Pons (tissue), 1 donor: ENCODE data around the gene CTRL.

Experiments used
- DNase-seq: peaks from one replicate; pipeline ENCODE4 v3.0.0-alpha.2; 2016; ENCODE audit warnings: low spot score

Gene CTRL

DNA sequence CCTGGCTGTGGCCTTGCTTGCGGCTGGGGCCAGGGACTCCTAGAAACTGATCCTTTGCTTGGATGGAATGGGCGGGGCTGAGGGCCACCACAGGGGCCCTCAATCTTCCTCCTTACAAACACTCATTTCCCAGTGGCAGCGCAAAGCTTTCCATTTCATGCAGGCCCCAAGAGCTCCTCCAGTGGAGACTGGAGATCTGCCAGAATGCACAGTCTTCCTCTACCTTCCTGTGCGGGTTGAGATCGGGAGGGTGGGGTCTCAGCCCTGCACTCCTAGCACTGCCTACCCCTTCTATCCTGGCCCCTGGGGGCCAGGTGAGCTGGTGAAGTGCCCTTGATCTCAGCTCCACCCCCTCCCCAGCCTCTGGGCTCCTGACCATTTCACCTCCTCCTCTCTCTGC lies 45.3 kb downstream of the CTRL start:
- DNase-seq = no peak

DNA sequence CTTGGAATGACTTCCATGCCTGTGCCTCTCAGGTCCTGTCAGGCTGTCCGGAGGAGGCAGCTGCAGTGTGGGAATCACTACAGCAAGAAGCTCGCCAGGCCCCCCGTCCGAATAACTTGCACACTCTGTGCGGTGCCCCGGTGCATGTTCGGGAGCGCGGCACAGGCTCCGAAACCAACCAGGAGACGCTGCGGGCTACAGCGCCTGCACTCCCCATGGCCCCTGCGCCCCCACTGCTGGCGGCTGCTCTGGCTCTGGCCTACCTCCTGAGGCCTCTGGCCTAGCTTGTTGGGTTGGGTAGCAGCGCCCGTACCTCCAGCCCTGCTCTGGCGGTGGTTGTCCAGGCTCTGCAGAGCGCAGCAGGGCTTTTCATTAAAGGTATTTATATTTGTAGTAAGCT lies 45.7 kb downstream of the CTRL start:
- no peak for DNase-seq

GRCh38 chr16:67885545-67885944 lies 46.1 kb downstream of the CTRL start:
- no peak for DNase-seq

DNA sequence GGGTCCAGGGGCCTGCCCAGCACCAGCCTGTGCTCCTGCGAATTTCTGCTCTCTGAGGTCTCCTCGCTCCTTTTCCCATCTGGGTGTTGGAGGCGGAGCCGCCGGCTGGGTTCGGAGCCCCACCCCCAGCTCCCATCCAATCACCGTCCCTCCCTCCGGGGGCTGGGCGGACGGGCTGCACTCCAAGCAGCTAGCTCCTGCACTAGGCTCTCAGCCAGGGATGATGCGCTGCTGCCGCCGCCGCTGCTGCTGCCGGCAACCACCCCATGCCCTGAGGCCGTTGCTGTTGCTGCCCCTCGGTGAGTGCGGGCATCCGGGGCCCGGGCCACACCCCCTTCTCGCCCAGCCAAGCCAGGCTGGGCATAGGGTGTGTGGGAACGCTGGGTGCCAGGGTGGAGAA lies 47.0 kb downstream of the CTRL start, which contains the start of gene NRN1L:
Gene NRN1L (plus strand): TSS at position 202 of the 400 bp plus-strand sequence. CDS start 19 bp downstream, at position 221.
- DNase-seq = peak; percentile 82

DNA sequence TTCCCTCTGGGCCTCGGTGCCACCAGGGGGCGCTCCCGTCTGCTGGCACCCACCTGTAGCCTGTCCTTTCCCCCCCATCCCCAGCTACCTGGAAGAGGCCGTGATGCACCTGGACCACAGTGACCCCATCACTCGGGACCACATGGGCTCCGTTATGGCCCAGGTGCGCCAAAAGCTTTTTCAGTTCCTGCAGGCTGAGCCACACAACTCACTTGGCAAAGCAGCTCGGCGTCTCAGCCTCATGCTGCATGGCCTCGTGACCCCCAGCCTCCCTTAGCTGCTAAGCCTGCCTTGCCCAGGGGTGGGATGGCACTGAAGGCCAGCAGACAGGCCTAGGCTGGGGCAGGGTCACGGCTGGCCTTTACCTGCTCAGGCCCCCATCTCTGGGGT lies 47.8 kb downstream of the CTRL start:
- DNase-seq = no peak

- no peak for DNase-seq
These were observed 48.4 kb downstream of the CTRL start for GRCh38 chr16:67883146-67883871.

- DNase-seq = peak; percentile 96
These were observed 49.1 kb downstream of the CTRL start for GRCh38 chr16:67882374-67883145.

DNA sequence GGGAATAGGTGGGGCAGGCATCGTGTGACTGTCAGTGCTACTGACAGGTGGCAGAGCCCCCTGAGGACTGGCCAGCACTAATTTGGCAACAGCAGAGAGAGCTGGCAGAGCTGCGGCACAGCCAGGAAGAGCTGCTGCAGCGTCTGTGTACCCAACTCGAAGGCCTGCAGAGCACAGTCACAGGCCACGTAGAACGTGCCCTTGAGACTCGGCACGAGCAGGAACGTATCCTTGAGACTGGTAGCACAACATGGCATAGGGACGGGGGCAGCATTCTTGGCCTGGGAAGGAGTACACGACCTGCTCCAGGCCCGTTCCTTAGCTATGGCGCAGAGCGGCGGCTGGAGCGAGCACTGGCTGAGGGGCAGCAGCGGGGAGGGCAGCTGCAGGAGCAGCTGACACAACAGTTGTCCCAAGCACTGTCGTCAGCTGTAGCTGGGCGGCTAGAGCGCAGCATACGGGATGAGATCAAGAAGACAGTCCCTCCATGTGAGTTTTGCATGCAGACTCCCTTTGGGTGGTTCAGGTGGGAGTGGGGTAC lies 50.0 kb downstream of the CTRL start:
- DNase-seq = peak; percentile 80

GRCh38 chr16:67880584-67880983 lies 51.1 kb downstream of the CTRL start:
- no peak for DNase-seq

- no peak for DNase-seq
These were observed 51.7 kb downstream of the CTRL start for GRCh38 chr16:67879936-67880335.
